Hepatocyte (in vitro differentiated cells): ENCODE data around the gene CHMP5. TPM values are rescaled to one million over a fixed set of nuclear protein-coding genes. Genes with fewer than 3 reads are reported as not detected.
A peak's percentile ranks its signal among the peaks of the same experiment; 100 is the strongest.

Experiments used
- DNase-seq: peaks from one replicate; pipeline ENCODE4 v3.0.0-alpha.2; 2016; ENCODE audit warnings: low spot score
- H2AFZ ChIP-seq: fragments of 200-600 bp; sonication (generic); 2 replicates; pipeline ENCODE4 v1.6.0; 2016; ENCODE audit warnings: antibody characterized with exemption, mild to moderate bottlenecking
- H3K27ac ChIP-seq: fragments of 200-600 bp; sonication (generic); 2 replicates; pipeline ENCODE4 v1.5.1; 2016; ENCODE audit warnings: mild to moderate bottlenecking
- H3K27me3 ChIP-seq: fragments of 200-600 bp; sonication (generic); 2 replicates; pipeline ENCODE4 v1.6.1; 2016
- H3K36me3 ChIP-seq: fragments of 200-600 bp; sonication (generic); replicated peaks from 2 replicates; pipeline ENCODE4 v1.5.1; 2016; ENCODE audit warnings: low read depth; ENCODE audit not compliant: insufficient read depth
- H3K4me1 ChIP-seq: fragments of 200-600 bp; sonication (generic); 2 replicates; pipeline ENCODE4 v1.5.1; 2016; ENCODE audit warnings: mild to moderate bottlenecking, moderate library complexity; ENCODE audit not compliant: insufficient read depth
- H3K4me2 ChIP-seq: fragments of 200-600 bp; sonication (generic); 2 replicates; pipeline ENCODE4 v1.6.0; 2016
- H3K4me3 ChIP-seq: fragments of 200-600 bp; sonication (generic); 2 replicates; pipeline ENCODE4 v1.5.1; 2016; ENCODE audit warnings: mild to moderate bottlenecking
- H3K79me2 ChIP-seq: fragments of 200-600 bp; sonication (generic); 2 replicates; pipeline ENCODE4 v1.6.0; 2017; ENCODE audit warnings: mild to moderate bottlenecking
- H3K9me2 ChIP-seq: fragments of 200-600 bp; sonication (generic); replicated peaks from 2 replicates; pipeline ENCODE4 v1.6.0; 2017; ENCODE audit warnings: mild to moderate bottlenecking; ENCODE audit not compliant: insufficient read depth
- H3K9me3 ChIP-seq: fragments of 200-600 bp; sonication (generic); 2 replicates; pipeline ENCODE4 v1.5.1; 2016; ENCODE audit warnings: low read depth, mild to moderate bottlenecking
- H4K20me1 ChIP-seq: fragments of 200-600 bp; sonication (generic); 2 replicates; pipeline ENCODE4 v1.6.0; 2016; ENCODE audit warnings: mild to moderate bottlenecking; ENCODE audit not compliant: insufficient read depth, poor library complexity, severe bottlenecking
- EZH2 ChIP-seq: fragments of 200-600 bp; sonication (generic); IDR thresholded peaks from 2 replicates; pipeline ENCODE4 v1.6.1; 2016; ENCODE audit warnings: antibody characterized with exemption, mild to moderate bottlenecking, borderline replicate concordance
- EZH2phosphoT487 ChIP-seq: fragments of 200-600 bp; sonication (generic); IDR thresholded peaks from one replicate; pipeline ENCODE4 v1.6.1; 2018; ENCODE audit warnings: antibody characterized with exemption, mild to moderate bottlenecking, low read depth, moderate library complexity; ENCODE audit not compliant: unreplicated experiment, severe bottlenecking
- WGBS: methylation state at CpG from one replicate; pipeline ENCODE4 v1.1.6; 2016; ENCODE audit warnings: low lambda C conversion rate; ENCODE audit errors: missing lambda C conversion rate; 5-methylcytosine and 5-hydroxymethylcytosine counted together
- polyA plus RNA-seq: library from polyadenylated mRNA; unstranded; fragments of >200 nt; fragmentation: Nextera tagmentation; extraction: Ambion mirVana; gene quantifications from 2 replicates; pipeline ENCODE4 v1.2.1, GENCODE V29; 2016
- total RNA-seq: library from RNA; depleted of rRNA; stranded (reverse); fragments of >200 nt; gene quantifications from 2 replicates; pipeline ENCODE4 v1.2.3, GENCODE V29; 2014
- TF ChIP-seq, protein P1 (sequence below): fragments of 200-600 bp; sonication (generic); IDR thresholded peaks from 2 replicates; pipeline ENCODE4 v1.5.1; 2016; ENCODE audit warnings: antibody characterized with exemption, mild to moderate bottlenecking; ENCODE audit not compliant: poor library complexity

CHMP5 gene
- total and polyA plus RNA-seq, 2 experiments from 2014 or later: 91.5 to 109 TPM

- WGBS: 26% methylated on average over 7 of the region's 7 CpGs
- no peaks in the 10 kb centered on the region for H3K9me2 ChIP-seq
- no peak within 1 kb of the TSS for H2AFZ ChIP-seq
- no peak within 1 kb of the TSS for H3K4me3 ChIP-seq
- H3K4me1 ChIP-seq: peaks cover 9% of the 10 kb centered on the region
- H3K36me3 ChIP-seq: no peaks in the 10 kb centered on the region
- H3K4me2 ChIP-seq: no peak within 1 kb of the TSS
- peak; percentile 43 for DNase-seq
- H3K9me3 ChIP-seq: no peaks in the 10 kb centered on the region
- no peaks in the 10 kb centered on the region for H3K27me3 ChIP-seq
- TF ChIP-seq EZH2 (no peak), EZH2phosphoT487 (no peak)
- H3K79me2 ChIP-seq: no peaks in the 10 kb centered on the region
- no peaks in the 10 kb centered on the region for H4K20me1 ChIP-seq
- no peak within 1 kb of the TSS for H3K27ac ChIP-seq
These were observed 24.9 kb upstream of the CHMP5 start, which contains the start of gene SPINK4 for GRCh38 chr9:33239921-33240320. TSS of gene SPINK4 (plus strand) at chr9:33240167. CDS start at chr9:33240209, 42 bp downstream.

- Histone ChIP-seq H3K27me3 (no peaks in the 10 kb centered on the region), H3K36me3 (no peaks in the 10 kb centered on the region), H3K27ac (no peak overlapping the region), H3K4me2 (no peak overlapping the region), H3K9me2 (no peaks in the 10 kb centered on the region), H4K20me1 (no peaks in the 10 kb centered on the region), H3K4me1 (peaks cover 9% of the 10 kb centered on the region), H2AFZ (no peak overlapping the region), H3K4me3 (no peak overlapping the region), H3K79me2 (no peaks in the 10 kb centered on the region), H3K9me3 (no peaks in the 10 kb centered on the region)
- WGBS: 92% methylated on average over 5 of the region's 5 CpGs
- TF ChIP-seq, protein P1, sequence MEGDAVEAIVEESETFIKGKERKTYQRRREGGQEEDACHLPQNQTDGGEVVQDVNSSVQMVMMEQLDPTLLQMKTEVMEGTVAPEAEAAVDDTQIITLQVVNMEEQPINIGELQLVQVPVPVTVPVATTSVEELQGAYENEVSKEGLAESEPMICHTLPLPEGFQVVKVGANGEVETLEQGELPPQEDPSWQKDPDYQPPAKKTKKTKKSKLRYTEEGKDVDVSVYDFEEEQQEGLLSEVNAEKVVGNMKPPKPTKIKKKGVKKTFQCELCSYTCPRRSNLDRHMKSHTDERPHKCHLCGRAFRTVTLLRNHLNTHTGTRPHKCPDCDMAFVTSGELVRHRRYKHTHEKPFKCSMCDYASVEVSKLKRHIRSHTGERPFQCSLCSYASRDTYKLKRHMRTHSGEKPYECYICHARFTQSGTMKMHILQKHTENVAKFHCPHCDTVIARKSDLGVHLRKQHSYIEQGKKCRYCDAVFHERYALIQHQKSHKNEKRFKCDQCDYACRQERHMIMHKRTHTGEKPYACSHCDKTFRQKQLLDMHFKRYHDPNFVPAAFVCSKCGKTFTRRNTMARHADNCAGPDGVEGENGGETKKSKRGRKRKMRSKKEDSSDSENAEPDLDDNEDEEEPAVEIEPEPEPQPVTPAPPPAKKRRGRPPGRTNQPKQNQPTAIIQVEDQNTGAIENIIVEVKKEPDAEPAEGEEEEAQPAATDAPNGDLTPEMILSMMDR: no peak
- DNase-seq: no peak
These were observed 23.6 kb upstream of the CHMP5 start for GRCh38 chr9:33241298-33241697.

- DNase-seq: no peak
- Histone ChIP-seq H3K4me1 (peaks cover 9% of the 10 kb centered on the region), H3K79me2 (no peaks in the 10 kb centered on the region), H4K20me1 (no peaks in the 10 kb centered on the region), H3K27me3 (no peaks in the 10 kb centered on the region), H3K9me3 (no peaks in the 10 kb centered on the region), H3K9me2 (no peaks in the 10 kb centered on the region), H2AFZ (no peak overlapping the region), H3K27ac (no peak overlapping the region), H3K36me3 (no peaks in the 10 kb centered on the region), H3K4me2 (no peak overlapping the region), H3K4me3 (no peak overlapping the region)
- no peak for TF ChIP-seq EZH2
- TF ChIP-seq EZH2phosphoT487: no peak
- TF ChIP-seq, protein P1: no peak
- WGBS: 88% methylated on average over 6 of the region's 6 CpGs
These were observed 22.2 kb upstream of the CHMP5 start for GRCh38 chr9:33242609-33243134.

- Histone ChIP-seq H3K4me2 (no peak overlapping the region), H3K9me3 (no peaks in the 10 kb centered on the region), H3K9me2 (no peaks in the 10 kb centered on the region), H2AFZ (no peak overlapping the region), H3K36me3 (no peaks in the 10 kb centered on the region), H3K27ac (no peak overlapping the region), H3K79me2 (no peaks in the 10 kb centered on the region), H3K4me3 (no peak overlapping the region), H3K4me1 (peaks cover 9% of the 10 kb centered on the region), H3K27me3 (no peaks in the 10 kb centered on the region), H4K20me1 (no peaks in the 10 kb centered on the region)
- TF ChIP-seq EZH2phosphoT487: no peak
- TF ChIP-seq, protein P1: no peak
- no peak for TF ChIP-seq EZH2
- WGBS: 75% methylated on average over 9 of the region's 9 CpGs
- no peak for DNase-seq
These were observed 20.6 kb upstream of the CHMP5 start for GRCh38 chr9:33244137-33244784.
